Mammary epithelial cell (primary cell): ENCODE measurements around the gene VPS8.

Experiments
- CTCF ChIP-seq, 2 donors: IDR thresholded peaks in 1 of 2; conservative IDR thresholded peaks in 1 of 2; 2 replicates each; pipeline ENCODE4 v1.5.1; 2011 to 2012; ENCODE audit warnings: inconsistent platforms in 2 of 2, low read length in 2 of 2, mild to moderate bottlenecking in 2 of 2, control low read depth in 1 of 2, low read depth in 1 of 2; ENCODE audit not compliant: insufficient read depth in 1 of 2; ENCODE audit errors: extremely low read depth in 1 of 2
- EZH2 ChIP-seq: IDR thresholded peaks from 2 replicates; pipeline ENCODE4 v1.6.1; 2012; ENCODE audit warnings: low read length, inconsistent platforms, borderline replicate concordance

- no peak for TF ChIP-seq CTCF (conservative IDR thresholded peaks at IDR 0.05 in 1 of 2, IDR thresholded peaks at IDR 0.05 in 1 of 2; ENCODE audit: extremely low read depth in 1 of 2, insufficient read depth in 1 of 2, low read depth in 1 of 2, low read length in 2 of 2)
- TF ChIP-seq EZH2 = no peak
Observed at GRCh38 chr3:185046603-185047002, 234.6 kb downstream of the VPS8 start.
